Neural cell (in vitro differentiated cells): ENCODE data around the gene GALNT15. TPM values are rescaled to one million over a fixed set of nuclear protein-coding genes. Genes with fewer than 3 reads are reported as not detected.

Experiments
- H2AFZ ChIP-seq: fragments of 200-600, 300-800 bp; sonication (generic), shearing (Covaris generic); 2 replicates; pipeline ENCODE4 v1.6.0; 2014; ENCODE audit warnings: low read depth, mild to moderate bottlenecking, antibody characterized with exemption, low read length, moderate library complexity
- H3F3A ChIP-seq: fragments of 200-600 bp; shearing (Covaris generic); 2 replicates; pipeline ENCODE4 v1.6.1; 2016; ENCODE audit warnings: mild to moderate bottlenecking, moderate library complexity, mixed read lengths, antibody characterized with exemption, low read length; ENCODE audit not compliant: insufficient read depth, poor library complexity, severe bottlenecking
- H3K27ac ChIP-seq: fragments of 200-600, 300-800 bp; sonication (generic), shearing (Covaris generic); 2 replicates; pipeline ENCODE4 v1.5.1; 2014; ENCODE audit warnings: mild to moderate bottlenecking, low read length, moderate library complexity
- H3K27me3 ChIP-seq: fragments of 300-800, 200-600 bp; sonication (generic), shearing (Covaris generic); 2 replicates; pipeline ENCODE4 v1.6.0; 2014; ENCODE audit warnings: mild to moderate bottlenecking, low read depth, low read length, moderate library complexity; ENCODE audit not compliant: insufficient read depth
- H3K36me3 ChIP-seq: fragments of 300-800, 200-600 bp; sonication (generic), shearing (Covaris generic); 2 replicates; pipeline ENCODE4 v1.5.1; 2014; ENCODE audit warnings: mild to moderate bottlenecking, antibody characterized with exemption, low read length, moderate library complexity; ENCODE audit not compliant: insufficient read depth
- H3K4me2 ChIP-seq: fragments of 300-800, 200-600 bp; sonication (generic), shearing (Covaris generic); 2 replicates; pipeline ENCODE4 v1.6.0; 2014; ENCODE audit warnings: mild to moderate bottlenecking, low read length
- H3K4me3 ChIP-seq: fragments of 300-800, 200-600 bp; sonication (generic), shearing (Covaris generic); 2 replicates; pipeline ENCODE4 v1.5.1; 2014; ENCODE audit warnings: mild to moderate bottlenecking, low read length, moderate library complexity
- H3K79me2 ChIP-seq: fragments of 200-600 bp; shearing (Covaris generic); replicated peaks from 2 replicates; pipeline ENCODE4 v1.6.0; 2014; ENCODE audit warnings: mild to moderate bottlenecking, low read length, moderate library complexity; ENCODE audit not compliant: insufficient read depth
- H3K9ac ChIP-seq: fragments of 300-800, 200-600 bp; sonication (generic), shearing (Covaris generic); 2 replicates; pipeline ENCODE4 v1.6.1; 2016; ENCODE audit warnings: mild to moderate bottlenecking, low read length, mixed read lengths
- H3K9me2 ChIP-seq: fragments of 200-600 bp; shearing (Covaris generic); 2 replicates; pipeline ENCODE4 v1.6.1; 2016; ENCODE audit warnings: mild to moderate bottlenecking, low read length, mixed read lengths; ENCODE audit not compliant: insufficient read depth
- H3K9me3 ChIP-seq: fragments of 200-600, 300-800 bp; sonication (generic), shearing (Covaris generic); 2 replicates; pipeline ENCODE4 v1.6.1; 2016; ENCODE audit warnings: mild to moderate bottlenecking, mixed run types, low read length, moderate library complexity, mixed read lengths
- H4K20me1 ChIP-seq: fragments of 200-600 bp; shearing (Covaris generic); 2 replicates; pipeline ENCODE4 v1.6.1; 2016; ENCODE audit warnings: mild to moderate bottlenecking, mixed run types; ENCODE audit not compliant: insufficient read depth
- EP300 ChIP-seq: fragments of 450-650 bp; conservative IDR thresholded peaks from 2 replicates; pipeline ENCODE4 v1.6.1; 2014; ENCODE audit warnings: antibody characterized with exemption, mild to moderate bottlenecking, moderate library complexity; ENCODE audit not compliant: poor library complexity, severe bottlenecking
- EZH2 ChIP-seq: fragments of 200-600, 300-800 bp; shearing (Covaris generic), sonication (generic); IDR thresholded peaks from 2 replicates; pipeline ENCODE4 v1.6.1; 2014; ENCODE audit warnings: antibody characterized with exemption, low read length, borderline replicate concordance, mild to moderate bottlenecking; ENCODE audit not compliant: insufficient read depth, poor library complexity, severe bottlenecking
- MXI1 ChIP-seq: fragments of 450-650 bp; conservative IDR thresholded peaks from 2 replicates; pipeline ENCODE4 v1.6.1; 2014; ENCODE audit warnings: antibody characterized with exemption, mild to moderate bottlenecking; ENCODE audit not compliant: poor library complexity, severe bottlenecking
- POLR2AphosphoS5 ChIP-seq: IDR thresholded peaks from 2 replicates; pipeline ENCODE4 v1.6.1; 2012
- RAD21 ChIP-seq: fragments of 450-650 bp; conservative IDR thresholded peaks from 2 replicates; pipeline ENCODE4 v1.6.1; 2014; ENCODE audit warnings: antibody characterized with exemption, mild to moderate bottlenecking, moderate library complexity
- SMC3 ChIP-seq: fragments of 450-650 bp; conservative IDR thresholded peaks from 2 replicates; pipeline ENCODE4 v1.6.1; 2014; ENCODE audit warnings: antibody characterized with exemption, mild to moderate bottlenecking, moderate library complexity; ENCODE audit not compliant: poor library complexity
- TAF1 ChIP-seq: IDR thresholded peaks from 2 replicates; pipeline ENCODE4 v1.6.1; 2012; ENCODE audit warnings: low read depth
- polyA plus RNA-seq: library from polyadenylated mRNA; depleted of rRNA; stranded (reverse); fragments of >200 nt; gene quantifications from 2 replicates; pipeline ENCODE4 v1.2.3, GENCODE V29; 2014
- TF ChIP-seq, protein P1 (sequence below): fragments of 450-650 bp; IDR thresholded peaks from 2 replicates; pipeline ENCODE4 v1.5.1; 2014; ENCODE audit warnings: antibody characterized with exemption, mild to moderate bottlenecking, moderate library complexity; ENCODE audit not compliant: poor library complexity, severe bottlenecking
- TF ChIP-seq, protein P2 (sequence below): IDR thresholded peaks from 2 replicates; pipeline ENCODE4 v1.6.1; 2012; ENCODE audit warnings: borderline replicate concordance

GALNT15 gene
- polyA plus RNA-seq, 1 donor from 2014 or later: 1.5 TPM

DNA sequence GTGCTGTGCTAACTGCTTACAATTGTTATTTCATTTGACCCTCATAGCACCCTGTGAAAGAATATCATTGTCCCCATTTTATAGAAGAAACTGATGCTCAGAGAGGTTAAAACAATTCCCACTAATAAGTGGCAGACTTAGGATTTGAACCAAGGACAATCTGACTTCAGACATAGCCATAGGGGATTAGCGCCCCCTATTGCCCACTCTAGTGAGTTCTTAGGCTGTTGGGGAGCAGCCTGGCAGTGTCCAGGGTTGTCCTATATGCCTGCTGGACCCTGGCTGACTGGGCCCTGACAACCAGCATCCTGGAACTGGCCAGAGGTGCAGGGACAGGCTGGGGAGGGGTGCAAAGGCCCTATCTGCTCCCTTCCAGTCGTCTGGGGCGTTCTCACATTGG, 74.9 kb downstream of the GALNT15 start:
- no peaks in the 10 kb centered on the region for H3K79me2 ChIP-seq
- no peaks in the 10 kb centered on the region for H3K36me3 ChIP-seq
- no peak for TF ChIP-seq POLR2AphosphoS5
- TF ChIP-seq SMC3: no peak
- no peak for TF ChIP-seq EP300
- TF ChIP-seq, protein P1, sequence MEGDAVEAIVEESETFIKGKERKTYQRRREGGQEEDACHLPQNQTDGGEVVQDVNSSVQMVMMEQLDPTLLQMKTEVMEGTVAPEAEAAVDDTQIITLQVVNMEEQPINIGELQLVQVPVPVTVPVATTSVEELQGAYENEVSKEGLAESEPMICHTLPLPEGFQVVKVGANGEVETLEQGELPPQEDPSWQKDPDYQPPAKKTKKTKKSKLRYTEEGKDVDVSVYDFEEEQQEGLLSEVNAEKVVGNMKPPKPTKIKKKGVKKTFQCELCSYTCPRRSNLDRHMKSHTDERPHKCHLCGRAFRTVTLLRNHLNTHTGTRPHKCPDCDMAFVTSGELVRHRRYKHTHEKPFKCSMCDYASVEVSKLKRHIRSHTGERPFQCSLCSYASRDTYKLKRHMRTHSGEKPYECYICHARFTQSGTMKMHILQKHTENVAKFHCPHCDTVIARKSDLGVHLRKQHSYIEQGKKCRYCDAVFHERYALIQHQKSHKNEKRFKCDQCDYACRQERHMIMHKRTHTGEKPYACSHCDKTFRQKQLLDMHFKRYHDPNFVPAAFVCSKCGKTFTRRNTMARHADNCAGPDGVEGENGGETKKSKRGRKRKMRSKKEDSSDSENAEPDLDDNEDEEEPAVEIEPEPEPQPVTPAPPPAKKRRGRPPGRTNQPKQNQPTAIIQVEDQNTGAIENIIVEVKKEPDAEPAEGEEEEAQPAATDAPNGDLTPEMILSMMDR: no peak
- no peak for TF ChIP-seq RAD21
- no peak for TF ChIP-seq MXI1
- TF ChIP-seq EZH2: no peak
- TF ChIP-seq, protein P2, sequence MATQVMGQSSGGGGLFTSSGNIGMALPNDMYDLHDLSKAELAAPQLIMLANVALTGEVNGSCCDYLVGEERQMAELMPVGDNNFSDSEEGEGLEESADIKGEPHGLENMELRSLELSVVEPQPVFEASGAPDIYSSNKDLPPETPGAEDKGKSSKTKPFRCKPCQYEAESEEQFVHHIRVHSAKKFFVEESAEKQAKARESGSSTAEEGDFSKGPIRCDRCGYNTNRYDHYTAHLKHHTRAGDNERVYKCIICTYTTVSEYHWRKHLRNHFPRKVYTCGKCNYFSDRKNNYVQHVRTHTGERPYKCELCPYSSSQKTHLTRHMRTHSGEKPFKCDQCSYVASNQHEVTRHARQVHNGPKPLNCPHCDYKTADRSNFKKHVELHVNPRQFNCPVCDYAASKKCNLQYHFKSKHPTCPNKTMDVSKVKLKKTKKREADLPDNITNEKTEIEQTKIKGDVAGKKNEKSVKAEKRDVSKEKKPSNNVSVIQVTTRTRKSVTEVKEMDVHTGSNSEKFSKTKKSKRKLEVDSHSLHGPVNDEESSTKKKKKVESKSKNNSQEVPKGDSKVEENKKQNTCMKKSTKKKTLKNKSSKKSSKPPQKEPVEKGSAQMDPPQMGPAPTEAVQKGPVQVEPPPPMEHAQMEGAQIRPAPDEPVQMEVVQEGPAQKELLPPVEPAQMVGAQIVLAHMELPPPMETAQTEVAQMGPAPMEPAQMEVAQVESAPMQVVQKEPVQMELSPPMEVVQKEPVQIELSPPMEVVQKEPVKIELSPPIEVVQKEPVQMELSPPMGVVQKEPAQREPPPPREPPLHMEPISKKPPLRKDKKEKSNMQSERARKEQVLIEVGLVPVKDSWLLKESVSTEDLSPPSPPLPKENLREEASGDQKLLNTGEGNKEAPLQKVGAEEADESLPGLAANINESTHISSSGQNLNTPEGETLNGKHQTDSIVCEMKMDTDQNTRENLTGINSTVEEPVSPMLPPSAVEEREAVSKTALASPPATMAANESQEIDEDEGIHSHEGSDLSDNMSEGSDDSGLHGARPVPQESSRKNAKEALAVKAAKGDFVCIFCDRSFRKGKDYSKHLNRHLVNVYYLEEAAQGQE: no peak
- H3K4me3 ChIP-seq: no peak overlapping the region
- H3K4me2 ChIP-seq: no peak overlapping the region
- no peaks in the 10 kb centered on the region for H3K27me3 ChIP-seq
- no peak overlapping the region for H3K9ac ChIP-seq
- H3K9me2 ChIP-seq: no peaks in the 10 kb centered on the region
- no peaks in the 10 kb centered on the region for H3F3A ChIP-seq
- H4K20me1 ChIP-seq: no peaks in the 10 kb centered on the region
- H3K9me3 ChIP-seq: no peaks in the 10 kb centered on the region
- no peak overlapping the region for H3K27ac ChIP-seq
- no peak overlapping the region for H2AFZ ChIP-seq

DNA sequence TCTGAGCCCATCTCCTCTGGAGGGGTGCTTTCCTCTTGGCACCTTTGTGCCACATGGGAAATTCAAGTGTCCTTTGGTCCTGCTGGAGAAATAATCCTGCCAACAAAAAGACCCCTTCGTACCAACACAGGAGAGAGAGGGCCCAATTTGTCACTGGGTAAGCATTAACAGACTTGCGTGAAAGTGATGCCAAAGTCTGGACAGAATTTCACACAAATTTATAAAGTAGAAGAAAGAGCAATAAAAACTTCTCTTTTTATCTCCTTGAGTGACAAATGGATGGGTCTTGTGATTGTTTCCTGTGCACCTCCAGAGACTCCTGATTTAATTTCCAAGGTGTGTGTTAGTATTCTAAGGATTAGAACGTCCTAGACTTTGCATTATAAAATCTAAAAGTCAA, 75.4 kb downstream of the GALNT15 start:
- H3F3A ChIP-seq: no peaks in the 10 kb centered on the region
- H3K4me2 ChIP-seq: no peak overlapping the region
- H2AFZ ChIP-seq: no peak overlapping the region
- no peaks in the 10 kb centered on the region for H3K27me3 ChIP-seq
- H3K4me3 ChIP-seq: no peak overlapping the region
- no peak overlapping the region for H3K9ac ChIP-seq
- no peaks in the 10 kb centered on the region for H3K9me3 ChIP-seq
- no peaks in the 10 kb centered on the region for H3K36me3 ChIP-seq
- no peaks in the 10 kb centered on the region for H4K20me1 ChIP-seq
- no peak overlapping the region for H3K27ac ChIP-seq
- H3K79me2 ChIP-seq: no peaks in the 10 kb centered on the region
- TF ChIP-seq MXI1 (no peak), POLR2AphosphoS5 (no peak)
- no peaks in the 10 kb centered on the region for H3K9me2 ChIP-seq

DNA sequence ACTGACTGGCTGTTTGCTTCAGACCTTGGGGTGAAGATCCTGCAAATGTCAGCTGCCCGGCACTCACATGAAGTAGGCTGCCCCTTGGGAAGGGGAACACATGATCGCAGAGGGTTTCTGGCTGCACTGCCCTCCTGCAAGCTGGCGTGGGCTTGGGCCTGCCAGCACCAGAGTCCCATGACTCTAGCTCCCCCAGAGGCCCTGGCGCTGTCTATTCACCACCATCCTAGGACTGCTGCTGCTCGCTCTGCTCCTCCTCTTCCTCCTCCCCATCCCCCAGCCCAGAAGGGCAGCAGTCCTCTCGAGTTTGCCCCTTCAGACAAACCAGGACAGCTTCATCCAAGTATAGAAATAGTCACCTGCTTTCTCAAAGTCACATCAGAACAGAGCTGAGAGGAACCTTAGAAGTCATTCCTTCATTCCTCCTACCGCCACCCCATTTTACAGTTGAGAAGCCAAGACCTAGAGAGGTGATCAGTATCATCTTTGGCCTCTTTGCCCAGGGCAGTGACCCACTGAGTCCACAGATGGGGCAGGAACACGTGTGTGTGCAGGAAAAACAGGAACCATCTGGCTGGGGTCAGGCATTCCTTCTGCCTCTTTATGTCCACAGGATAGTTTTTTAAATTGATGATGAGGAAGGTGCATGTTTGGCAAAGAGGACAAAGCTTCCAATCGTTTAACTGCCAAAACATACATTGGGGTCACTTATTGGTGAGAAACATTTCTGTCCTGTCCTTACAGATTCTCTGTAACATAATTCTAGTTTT, 77.0 kb downstream of the GALNT15 start:
- Histone ChIP-seq H3F3A (no peaks in the 10 kb centered on the region), H3K27ac (no peak overlapping the region), H3K9me2 (no peaks in the 10 kb centered on the region), H3K4me3 (no peak overlapping the region), H3K36me3 (no peaks in the 10 kb centered on the region), H3K4me2 (no peak overlapping the region), H3K9me3 (no peaks in the 10 kb centered on the region), H2AFZ (no peak overlapping the region), H3K9ac (no peak overlapping the region), H3K79me2 (no peaks in the 10 kb centered on the region), H4K20me1 (no peaks in the 10 kb centered on the region), H3K27me3 (no peaks in the 10 kb centered on the region)
- TF ChIP-seq SMC3: no peak
- TF ChIP-seq MXI1: no peak
- TF ChIP-seq, protein P1: no peak
- TF ChIP-seq RAD21: no peak
- TF ChIP-seq TAF1: no peak
- TF ChIP-seq, protein P2: no peak
- no peak for TF ChIP-seq EZH2
- TF ChIP-seq POLR2AphosphoS5: no peak
- TF ChIP-seq EP300: no peak
